Activated T-cell treated with anti-CD3 and anti-CD28 coated beads, Interleukin-2, amount 50 U/mL, for 72 hours (primary cell): Measurements from ENCODE around the gene PRKCH. TPM values are rescaled to one million over a fixed set of nuclear protein-coding genes. Genes with fewer than 3 reads are reported as not detected.
A peak's percentile ranks its signal among the peaks of the same experiment; 100 is the strongest.

Experiments used
- ATAC-seq, 2 donors: fragments of 150-1000 bp; cut with Tn5 transposase; replicated peaks in 1 of 2; 2 replicates each; pipeline ENCODE4 v1.10.0; 2021; ENCODE audit warnings: moderate library complexity in 2 of 2, mild to moderate bottlenecking in 1 of 2
- DNase-seq, 2 donors: peaks; one replicate each; pipeline ENCODE4 v3.0.0; 2021 to 2022; ENCODE audit warnings: mixed read lengths in 1 of 2
- H3K27ac Mint-ChIP-seq: one replicate; pipeline ENCODE4 v1.8.0; 2022; ENCODE audit warnings: mild to moderate bottlenecking, moderate library complexity, mixed read lengths
- H3K27me3 Mint-ChIP-seq: one replicate; pipeline ENCODE4 v1.8.0; 2022; ENCODE audit warnings: low read depth, mixed read lengths
- H3K36me3 Mint-ChIP-seq, 2 donors: one replicate each; pipeline ENCODE4 v1.8.0; 2022; ENCODE audit warnings: mixed read lengths in 2 of 2, mild to moderate bottlenecking in 1 of 2; ENCODE audit not compliant: insufficient read depth in 2 of 2
- H3K4me1 Mint-ChIP-seq: one replicate; pipeline ENCODE4 v1.8.0; 2022; ENCODE audit warnings: low read depth, mixed read lengths
- H3K4me3 Mint-ChIP-seq, 2 donors: one replicate each; pipeline ENCODE4 v1.8.0; 2022; ENCODE audit warnings: mild to moderate bottlenecking in 2 of 2, mixed read lengths in 2 of 2, moderate library complexity in 2 of 2
- H3K9me3 Mint-ChIP-seq, 2 donors: one replicate each; pipeline ENCODE4 v1.8.0; 2022; ENCODE audit warnings: mixed read lengths in 2 of 2
- total RNA-seq, 2 donors: library from RNA; stranded (reverse); gene quantifications; one replicate each; pipeline ENCODE4 v1.2.3, GENCODE V29; 2022

PRKCH gene
- total RNA-seq, 2 donors from 2014 or later = 127 to 143 TPM

DNA sequence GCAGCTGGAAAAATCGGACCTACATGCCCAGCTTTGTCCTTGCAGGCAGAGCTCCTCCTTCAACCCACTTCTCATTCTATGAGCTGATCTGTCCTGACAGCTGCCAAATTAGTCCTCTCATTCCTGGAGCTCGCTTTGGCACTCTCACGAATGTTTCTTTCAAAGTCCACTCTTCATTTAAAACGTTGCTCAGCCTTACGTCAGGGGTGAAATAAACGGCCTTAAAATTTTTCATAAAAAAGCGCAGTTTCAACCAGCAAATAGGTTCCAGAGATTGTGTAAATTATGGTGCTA is 253.1 kb downstream of the PRKCH start:
- Mint-ChIP-seq H3K36me3 (peaks cover 0 to 2% of the 10 kb centered on the region in 2 donors), H3K27me3 (no peaks in the 10 kb centered on the region), H3K4me3 (peak overlapping the region in 1 of 2 donors; percentile 1), H3K4me1 (peaks cover 81% of the 10 kb centered on the region), H3K27ac (no peak overlapping the region), H3K9me3 (no peaks in the 10 kb centered on the region)
- DNase-seq = no peak
- ATAC-seq = no peak

GRCh38 chr14:61575126-61575525 is 253.7 kb downstream of the PRKCH start:
- ATAC-seq (no peak), DNase-seq (no peak)
- no peak overlapping the region for H3K27ac Mint-ChIP-seq
- H3K27me3 Mint-ChIP-seq = no peaks in the 10 kb centered on the region
- no peak overlapping the region for H3K4me3 Mint-ChIP-seq
- no peaks in the 10 kb centered on the region for H3K9me3 Mint-ChIP-seq
- H3K36me3 Mint-ChIP-seq = peaks cover 0 to 2% of the 10 kb centered on the region in 2 donors
- H3K4me1 Mint-ChIP-seq = peaks cover 80% of the 10 kb centered on the region

GRCh38 chr14:61575551-61576150 is 254.3 kb downstream of the PRKCH start:
- no peaks in the 10 kb centered on the region for H3K27me3 Mint-ChIP-seq
- peaks cover 80% of the 10 kb centered on the region for H3K4me1 Mint-ChIP-seq
- DNase-seq (no peak), ATAC-seq (no peak)
- H3K9me3 Mint-ChIP-seq = no peaks in the 10 kb centered on the region
- no peak overlapping the region for H3K27ac Mint-ChIP-seq
- peaks cover 0 to 2% of the 10 kb centered on the region in 2 donors for H3K36me3 Mint-ChIP-seq
- H3K4me3 Mint-ChIP-seq = no peak overlapping the region

DNA sequence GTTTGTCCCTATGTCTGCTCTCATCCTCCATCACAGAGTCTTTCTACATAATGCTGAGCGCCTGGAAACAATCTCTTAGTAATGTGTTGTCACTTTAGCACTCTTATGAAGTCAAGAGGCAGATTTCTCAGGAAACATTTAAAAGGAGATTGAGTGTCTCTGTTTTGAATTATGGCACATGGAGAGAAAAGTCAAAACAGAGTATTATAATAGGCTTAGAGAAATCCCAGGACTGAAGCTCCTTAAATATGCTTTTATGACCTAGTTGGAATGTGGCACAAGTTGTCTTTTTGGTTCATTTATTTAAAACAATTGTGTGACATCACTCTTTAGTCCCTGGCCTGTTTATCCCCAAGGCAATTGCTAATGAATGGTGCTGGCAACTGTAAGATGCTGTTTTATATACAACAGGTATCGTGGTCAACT is 256.1 kb downstream of the PRKCH start:
- H3K4me3 Mint-ChIP-seq = no peak overlapping the region
- peaks cover 7% of the 10 kb centered on the region for H3K27me3 Mint-ChIP-seq
- H3K4me1 Mint-ChIP-seq = peaks cover 64% of the 10 kb centered on the region
- H3K27ac Mint-ChIP-seq = no peak overlapping the region
- H3K9me3 Mint-ChIP-seq = no peaks in the 10 kb centered on the region
- ATAC-seq (no peak), DNase-seq (no peak)
- peaks cover 3% of the 10 kb centered on the region in 2 donors for H3K36me3 Mint-ChIP-seq

- ATAC-seq (peak in 1 of 2 donors; percentile 27), DNase-seq (no peak)
- peak overlapping the region; percentile 58 to 80 for H3K4me3 Mint-ChIP-seq
- peaks cover 52% of the 10 kb centered on the region for H3K4me1 Mint-ChIP-seq
- peaks cover 7% of the 10 kb centered on the region for H3K27me3 Mint-ChIP-seq
- no peaks in the 10 kb centered on the region for H3K9me3 Mint-ChIP-seq
- peak overlapping the region; percentile 72 for H3K27ac Mint-ChIP-seq
- peaks cover 3% of the 10 kb centered on the region in 2 donors for H3K36me3 Mint-ChIP-seq
Observed at GRCh38 chr14:61578745-61579144, 257.4 kb downstream of the PRKCH start.

DNA sequence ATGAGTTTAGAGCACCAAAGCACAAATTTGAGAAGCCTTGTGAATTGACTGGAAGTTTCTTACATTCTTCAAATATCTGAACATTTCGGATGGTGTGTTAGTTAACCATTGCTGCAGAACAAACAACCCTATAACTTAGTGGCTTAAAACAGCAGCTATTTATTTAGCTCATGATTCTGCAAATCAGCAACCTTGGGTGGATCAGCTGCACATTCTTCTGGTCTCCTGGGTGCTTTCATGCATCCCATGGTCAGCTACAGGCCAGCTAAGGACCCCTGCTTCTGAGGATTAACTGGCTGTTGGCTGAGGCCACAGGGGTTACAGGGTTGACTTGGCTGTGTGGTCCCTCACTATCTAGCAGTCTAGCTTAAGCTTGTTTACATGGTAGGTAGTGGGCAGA is 260.0 kb downstream of the PRKCH start:
- DNase-seq = no peak
- Mint-ChIP-seq H3K36me3 (peaks cover 3% of the 10 kb centered on the region in 2 donors), H3K4me3 (no peak overlapping the region), H3K27me3 (peaks cover 7% of the 10 kb centered on the region), H3K4me1 (peaks cover 50% of the 10 kb centered on the region), H3K9me3 (no peaks in the 10 kb centered on the region), H3K27ac (no peak overlapping the region)
- ATAC-seq = no peak

DNA sequence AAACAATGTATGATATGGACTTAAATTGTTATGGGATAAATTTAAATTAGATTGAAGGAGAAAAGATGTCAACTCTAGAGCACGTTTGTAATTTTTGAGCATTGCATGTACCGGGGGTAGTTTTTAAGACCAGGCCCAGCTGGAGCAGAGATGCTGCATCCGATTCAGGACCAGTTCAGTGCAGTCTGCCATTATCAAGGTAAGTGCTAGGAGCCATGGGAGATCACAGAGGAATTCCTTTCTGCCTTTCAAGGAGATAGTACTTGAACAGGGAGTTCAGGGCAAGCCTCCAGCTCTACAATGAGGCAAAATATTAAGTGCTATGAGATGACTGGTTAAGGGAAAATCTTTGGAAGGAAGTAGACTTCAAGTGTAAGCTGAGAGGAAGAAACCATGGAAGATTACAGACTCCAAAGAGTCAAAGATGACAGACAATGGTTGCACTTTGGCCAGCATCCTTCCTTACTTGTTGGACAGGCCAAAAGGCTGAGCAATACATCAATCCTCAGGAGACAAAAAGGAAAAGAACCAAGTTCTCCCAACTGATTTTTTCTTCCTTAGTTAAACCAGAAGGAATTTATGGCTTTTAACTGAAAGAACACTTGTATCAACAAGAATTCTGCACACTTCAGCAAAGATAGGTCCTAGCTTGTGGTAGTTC is 260.7 kb downstream of the PRKCH start:
- Mint-ChIP-seq H3K9me3 (no peaks in the 10 kb centered on the region), H3K36me3 (peaks cover 3% of the 10 kb centered on the region in 2 donors), H3K4me1 (peaks cover 50% of the 10 kb centered on the region), H3K27me3 (peaks cover 7% of the 10 kb centered on the region), H3K4me3 (no peak overlapping the region), H3K27ac (no peak overlapping the region)
- ATAC-seq (no peak), DNase-seq (no peak)

DNA sequence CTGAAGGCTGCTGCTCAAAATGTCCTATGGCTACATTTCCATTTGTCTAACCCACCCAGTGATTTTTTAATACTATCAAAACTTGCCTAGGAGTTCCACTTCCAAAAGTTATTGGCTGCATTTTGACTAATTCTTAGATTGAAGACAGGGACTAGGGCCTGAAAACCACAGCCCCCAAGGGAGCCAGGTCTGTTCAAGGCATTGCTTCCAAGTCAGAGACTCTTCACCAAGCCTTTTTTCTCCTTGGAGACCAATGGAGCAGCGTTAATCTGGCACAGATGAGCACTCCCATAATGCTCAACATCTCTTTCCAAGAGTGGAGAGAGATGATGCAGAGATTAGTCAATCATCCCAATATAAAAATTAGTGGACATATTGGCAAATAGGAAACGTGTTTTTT is 261.4 kb downstream of the PRKCH start:
- no peak for DNase-seq
- H3K4me3 Mint-ChIP-seq = no peak overlapping the region
- no peaks in the 10 kb centered on the region for H3K9me3 Mint-ChIP-seq
- peaks cover 3% of the 10 kb centered on the region in 2 donors for H3K36me3 Mint-ChIP-seq
- no peak overlapping the region for H3K27ac Mint-ChIP-seq
- peaks cover 42% of the 10 kb centered on the region for H3K4me1 Mint-ChIP-seq
- peaks cover 7% of the 10 kb centered on the region for H3K27me3 Mint-ChIP-seq
- no peak for ATAC-seq

DNA sequence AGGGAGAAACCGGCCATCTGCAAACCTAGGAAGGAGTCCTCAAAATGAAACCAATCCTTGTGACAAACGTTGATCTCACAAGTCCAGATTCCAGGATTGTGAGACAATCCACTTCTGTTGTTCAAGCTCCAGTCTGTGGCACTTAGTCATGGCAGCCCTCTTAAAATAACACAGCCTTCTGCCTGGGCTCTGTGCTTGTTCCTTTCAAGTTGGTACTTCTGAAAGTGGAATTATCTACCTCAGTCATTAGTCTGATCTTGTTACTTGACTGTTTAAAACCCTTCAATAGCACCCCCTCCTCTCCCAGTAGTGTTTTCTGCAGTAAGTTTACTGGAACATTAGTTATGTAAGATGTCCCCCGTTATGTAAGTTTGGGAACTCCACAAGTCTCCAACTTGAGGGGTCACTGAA is 263.0 kb downstream of the PRKCH start:
- ATAC-seq = no peak
- H3K4me1 Mint-ChIP-seq = peaks cover 32% of the 10 kb centered on the region
- no peak for DNase-seq

DNA sequence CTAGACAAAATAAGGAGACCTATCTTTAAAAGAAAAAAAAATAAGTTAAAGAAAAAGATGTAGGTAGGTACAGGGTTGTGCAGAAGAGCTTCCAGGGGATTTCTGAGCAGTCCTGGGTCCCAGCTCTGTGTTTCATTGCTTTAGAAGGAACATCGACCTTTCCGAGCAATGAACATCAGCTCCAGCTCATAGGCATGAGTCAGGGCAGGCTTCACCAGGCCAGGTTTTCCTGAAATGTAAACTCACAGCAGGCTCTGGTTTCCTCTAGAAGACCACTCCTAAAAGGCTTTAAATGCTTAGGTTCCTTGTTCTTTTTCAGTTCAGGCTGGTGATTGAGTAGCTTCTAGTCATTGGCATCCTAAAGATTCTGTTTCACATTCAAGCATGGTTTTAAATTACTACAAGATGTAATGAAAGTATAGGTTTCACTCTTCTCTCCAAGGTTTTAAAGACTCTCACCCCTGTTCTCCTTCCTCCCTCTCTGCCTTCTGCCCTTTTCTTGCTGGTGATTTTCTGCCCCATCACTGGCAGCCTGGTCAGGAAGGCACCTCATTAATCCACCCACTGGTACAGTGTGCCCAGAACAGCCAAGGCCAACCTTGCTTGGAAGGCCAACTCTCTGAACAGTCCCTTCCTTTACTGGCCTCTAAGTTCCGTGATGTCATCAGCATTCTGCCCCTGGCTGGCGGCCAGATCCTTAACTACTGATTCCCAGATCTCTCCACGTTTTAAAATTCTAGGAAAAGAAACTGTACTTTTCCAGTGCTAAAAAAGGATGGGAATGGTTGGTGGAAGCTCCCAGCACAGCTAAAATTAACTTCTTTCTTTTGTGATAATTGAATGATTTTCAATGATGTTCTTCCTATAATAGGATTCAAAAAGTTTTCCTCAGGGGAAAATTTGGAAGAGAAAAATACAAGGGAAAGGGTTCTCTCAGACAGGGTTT is 264.5 kb downstream of the PRKCH start:
- Mint-ChIP-seq H3K4me3 (peak overlapping the region in 1 of 2 donors; percentile 35), H3K36me3 (peaks cover 3 to 5% of the 10 kb centered on the region in 2 donors), H3K4me1 (peaks cover 33% of the 10 kb centered on the region), H3K9me3 (no peaks in the 10 kb centered on the region), H3K27ac (no peak overlapping the region), H3K27me3 (peaks cover 7% of the 10 kb centered on the region)
- DNase-seq (no peak), ATAC-seq (no peak)

More for the DNA sequence above, 263.0 kb downstream of the PRKCH start:
- H3K27me3 Mint-ChIP-seq = peaks cover 7% of the 10 kb centered on the region
- no peak overlapping the region for H3K27ac Mint-ChIP-seq
- H3K36me3 Mint-ChIP-seq = peaks cover 3% of the 10 kb centered on the region in 2 donors
- H3K9me3 Mint-ChIP-seq = no peaks in the 10 kb centered on the region
- no peak overlapping the region for H3K4me3 Mint-ChIP-seq

- Mint-ChIP-seq H3K4me3 (no peak overlapping the region), H3K9me3 (peaks cover 0 to under 1% of the 10 kb centered on the region in 2 donors), H3K27me3 (peaks cover 5% of the 10 kb centered on the region), H3K27ac (no peak overlapping the region), H3K36me3 (peaks cover 3 to 4% of the 10 kb centered on the region in 2 donors), H3K4me1 (peaks cover 34% of the 10 kb centered on the region)
- DNase-seq (no peak), ATAC-seq (no peak)
Observed at GRCh38 chr14:61586544-61587055, 265.2 kb downstream of the PRKCH start.

DNA sequence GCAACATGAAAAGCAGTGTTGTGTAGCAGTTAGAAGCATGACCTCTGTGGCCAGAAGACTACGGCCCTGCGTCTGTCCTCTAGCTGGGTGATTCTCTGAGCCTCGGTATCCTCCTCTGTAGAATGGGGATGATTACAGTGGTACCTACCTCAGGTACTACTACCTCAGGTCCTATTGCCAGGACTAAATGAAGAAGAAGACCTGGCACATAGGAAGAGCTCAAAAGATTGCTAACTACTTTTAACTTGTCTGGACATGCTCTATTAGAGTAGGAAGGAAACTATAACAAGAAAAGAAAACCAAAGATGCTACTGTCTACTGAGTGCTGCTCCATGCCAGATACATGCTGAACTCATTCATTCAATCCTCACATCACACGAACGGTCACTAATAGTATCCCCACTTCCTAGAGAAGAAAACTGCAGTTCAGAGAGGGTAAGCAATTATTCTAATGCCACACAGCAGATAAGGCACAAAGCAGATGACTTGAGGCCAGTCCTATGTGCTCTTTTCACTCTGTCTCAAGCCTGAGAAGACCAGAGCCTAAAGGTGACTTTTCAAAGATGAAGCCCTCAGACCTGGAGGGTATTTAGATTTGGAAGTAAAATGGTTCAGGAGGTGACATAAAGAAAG is 265.8 kb downstream of the PRKCH start:
- DNase-seq (no peak), ATAC-seq (no peak)
- no peak overlapping the region for H3K4me3 Mint-ChIP-seq
- H3K27me3 Mint-ChIP-seq = no peaks in the 10 kb centered on the region
- peaks cover 36% of the 10 kb centered on the region for H3K4me1 Mint-ChIP-seq
- peaks cover 0 to 2% of the 10 kb centered on the region in 2 donors for H3K9me3 Mint-ChIP-seq
- no peak overlapping the region for H3K27ac Mint-ChIP-seq
- peaks cover 2% of the 10 kb centered on the region in 2 donors for H3K36me3 Mint-ChIP-seq
